H9 (cell line): Measurements from ENCODE around the gene MAPK8. TPM values are rescaled to one million over a fixed set of nuclear protein-coding genes. Genes with fewer than 3 reads are reported as not detected.

ENCODE experiments used
- DNase-seq: peaks from one replicate; pipeline ENCODE4 v3.0.0-alpha.2; 2017
- H2AFZ ChIP-seq: one replicate; pipeline ENCODE4 v1.6.1; 2013; ENCODE audit warnings: mild to moderate bottlenecking, low read length, control low read depth, moderate library complexity
- H2AK5ac ChIP-seq: 2 replicates; pipeline ENCODE4 v1.6.1; 2013; ENCODE audit warnings: low read length, control low read depth, mixed read lengths; ENCODE audit not compliant: insufficient read length
- H2BK120ac ChIP-seq: one replicate; pipeline ENCODE4 v1.6.1; 2013; ENCODE audit warnings: low read depth, mild to moderate bottlenecking, low read length, control low read depth, inconsistent platforms; ENCODE audit not compliant: poor library complexity, severe bottlenecking
- H2BK12ac ChIP-seq: 2 replicates; pipeline ENCODE4 v1.6.1; 2013; ENCODE audit warnings: low read length, control low read depth, mixed read lengths, low read depth; ENCODE audit not compliant: insufficient read length
- H2BK15ac ChIP-seq: 2 replicates; pipeline ENCODE4 v1.6.1; 2013; ENCODE audit warnings: low read depth, low read length, control low read depth
- H2BK20ac ChIP-seq: one replicate; pipeline ENCODE4 v1.6.1; 2013; ENCODE audit warnings: low read depth, mild to moderate bottlenecking, low read length, control low read depth, inconsistent platforms; ENCODE audit not compliant: poor library complexity, severe bottlenecking
- H2BK5ac ChIP-seq: 2 replicates; pipeline ENCODE4 v1.6.1; 2013; ENCODE audit warnings: low read length, control low read depth, mixed read lengths; ENCODE audit not compliant: insufficient read length
- H3K14ac ChIP-seq: 2 replicates; pipeline ENCODE4 v1.6.1; 2013; ENCODE audit warnings: low read length, control low read depth; ENCODE audit not compliant: insufficient read depth
- H3K18ac ChIP-seq: 2 replicates; pipeline ENCODE4 v1.6.1; 2013; ENCODE audit warnings: low read depth, mild to moderate bottlenecking, mixed read lengths, low read length, control low read depth; ENCODE audit not compliant: insufficient read length
- H3K23ac ChIP-seq: 2 replicates; pipeline ENCODE4 v1.6.1; 2013; ENCODE audit warnings: low read length, control low read depth, mixed read lengths, low read depth; ENCODE audit not compliant: insufficient read length
- H3K23me2 ChIP-seq: 2 replicates; pipeline ENCODE4 v1.6.1; 2013; ENCODE audit warnings: low read depth, mild to moderate bottlenecking, mixed read lengths, low read length, control low read depth; ENCODE audit not compliant: insufficient read length, poor library complexity, severe bottlenecking
- H3K27ac ChIP-seq: 2 replicates; pipeline ENCODE4 v1.5.1; 2013; ENCODE audit warnings: low read length, control low read depth, mixed read lengths, low read depth; ENCODE audit not compliant: insufficient read length
- H3K27me3 ChIP-seq: 2 replicates; pipeline ENCODE4 v1.6.1; 2013; ENCODE audit warnings: low read length, control low read depth, inconsistent platforms; ENCODE audit not compliant: insufficient read depth
- H3K4ac ChIP-seq: 2 replicates; pipeline ENCODE4 v1.6.1; 2013; ENCODE audit warnings: low read depth, mild to moderate bottlenecking, control low read depth, inconsistent platforms, low read length, moderate library complexity
- H3K4me1 ChIP-seq: 2 replicates; pipeline ENCODE4 v1.6.1; 2013; ENCODE audit warnings: low read length, control low read depth, inconsistent platforms; ENCODE audit not compliant: insufficient read depth
- H3K4me2 ChIP-seq: 2 replicates; pipeline ENCODE4 v1.6.1; 2013; ENCODE audit warnings: low read length, control low read depth, mixed read lengths; ENCODE audit not compliant: insufficient read length, insufficient read depth
- H3K56ac ChIP-seq: 2 replicates; pipeline ENCODE4 v1.6.1; 2013; ENCODE audit warnings: low read depth, mild to moderate bottlenecking, mixed read lengths, low read length, control low read depth; ENCODE audit not compliant: insufficient read length
- H3K79me1 ChIP-seq: 2 replicates; pipeline ENCODE4 v1.6.1; 2013; ENCODE audit warnings: low read depth, mild to moderate bottlenecking, moderate library complexity, low read length, control low read depth, inconsistent platforms; ENCODE audit not compliant: insufficient read depth, poor library complexity, severe bottlenecking
- H3K79me2 ChIP-seq: 2 replicates; pipeline ENCODE4 v1.6.1; 2013; ENCODE audit warnings: low read length, control low read depth, inconsistent platforms; ENCODE audit not compliant: insufficient read depth
- H3K9ac ChIP-seq: 2 replicates; pipeline ENCODE4 v1.6.1; 2013; ENCODE audit warnings: low read length, control low read depth, mixed read lengths; ENCODE audit not compliant: insufficient read length; ENCODE audit errors: extremely low read depth
- H3K9me3 ChIP-seq: one replicate; pipeline ENCODE4 v1.6.1; 2013; ENCODE audit warnings: low read depth, low read length, inconsistent platforms; ENCODE audit not compliant: control insufficient read depth
- H3T11ph ChIP-seq: one replicate; pipeline ENCODE4 v1.6.1; 2013; ENCODE audit warnings: mild to moderate bottlenecking, low read length, control low read depth, inconsistent platforms
- H4K20me1 ChIP-seq: one replicate; pipeline ENCODE4 v1.6.1; 2013; ENCODE audit not compliant: control insufficient read depth, insufficient read length, insufficient read depth
- H4K5ac ChIP-seq: 2 replicates; pipeline ENCODE4 v1.6.1; 2013; ENCODE audit warnings: low read depth, mild to moderate bottlenecking, mixed read lengths, low read length, control low read depth; ENCODE audit not compliant: insufficient read length
- H4K8ac ChIP-seq: replicated peaks from 2 replicates; pipeline ENCODE4 v1.6.1; 2013; ENCODE audit warnings: low read length, control low read depth, mixed read lengths, low read depth; ENCODE audit not compliant: insufficient read length
- H4K91ac ChIP-seq: 2 replicates; pipeline ENCODE4 v1.6.1; 2013; ENCODE audit warnings: low read depth, mild to moderate bottlenecking, moderate library complexity, mixed read lengths, low read length, control low read depth; ENCODE audit not compliant: insufficient read length
- H3K27ac Mint-ChIP-seq, 3 experiments: 2 replicates in 2 of 3; 3 replicates in 1 of 3; pipeline ENCODE4 v1.8.0; 2020 to 2021; ENCODE audit warnings: mixed read lengths in 3 of 3, mild to moderate bottlenecking in 1 of 3, moderate library complexity in 1 of 3
- H3K27me3 Mint-ChIP-seq: 2 replicates; pipeline ENCODE4 v1.8.0; 2021; ENCODE audit warnings: low read depth, mild to moderate bottlenecking, moderate library complexity, mixed read lengths
- H3K36me3 Mint-ChIP-seq, 3 experiments: 2 replicates in 2 of 3; 3 replicates in 1 of 3; pipeline ENCODE4 v1.8.0; 2020 to 2021; ENCODE audit warnings: low read depth in 3 of 3, mixed read lengths in 3 of 3; ENCODE audit not compliant: insufficient read depth in 1 of 3
- H3K4me1 Mint-ChIP-seq, 2 experiments: 2 replicates each; pipeline ENCODE4 v1.8.0; 2020; ENCODE audit warnings: mixed read lengths in 2 of 2
- H3K4me3 Mint-ChIP-seq, 2 experiments: 2 replicates in 1 of 2; 3 replicates in 1 of 2; pipeline ENCODE4 v1.8.0; 2020 to 2021; ENCODE audit warnings: mild to moderate bottlenecking in 2 of 2, mixed read lengths in 2 of 2, moderate library complexity in 1 of 2
- H3K9me3 Mint-ChIP-seq, 2 experiments: 2 replicates in 1 of 2; 3 replicates in 1 of 2; pipeline ENCODE4 v1.8.0; 2020; ENCODE audit warnings: mild to moderate bottlenecking in 2 of 2, mixed read lengths in 2 of 2, moderate library complexity in 1 of 2
- CTCF ChIP-seq: fragments of 200-600 bp; sonication (generic); conservative IDR thresholded peaks from 3 replicates; pipeline ENCODE4 v1.8.0; 2021; ENCODE audit warnings: antibody characterized with exemption, mild to moderate bottlenecking
- WGBS: extraction: QIAGEN DNeasy Blood & Tissue Kit; methylation state at CpG from one replicate; pipeline ENCODE4 v1.1.7; 2013; ENCODE audit warnings: missing lambda C conversion rate, low lambda C conversion rate, mixed read lengths; ENCODE audit not compliant: insufficient read length; ENCODE audit errors: extremely low coverage; 5-methylcytosine and 5-hydroxymethylcytosine counted together
- total RNA-seq: library from RNA; stranded (reverse); gene quantifications from 2 replicates; pipeline ENCODE4 v1.2.1, GENCODE V29; 2021

MAPK8 gene
- total RNA-seq, 1 experiment from 2014 or later: 52.0 TPM

- Histone ChIP-seq H3K79me2 (peaks cover 12% of the 10 kb centered on the region; the same call in 1 of the 2 replicates), H4K5ac (no peak overlapping the region), H3K9me3 (no peaks in the 10 kb centered on the region), H3K23me2 (no peaks in the 10 kb centered on the region), H3K4ac (no peak overlapping the region), H3K27ac (no peak overlapping the region), H3K4me1 (peaks cover 3% of the 10 kb centered on the region; the same call in 1 of the 2 replicates), H3K79me1 (no peaks in the 10 kb centered on the region), H3K4me2 (no peak overlapping the region), H2BK12ac (no peak overlapping the region), H2BK20ac (no peak overlapping the region), H3K23ac (no peak overlapping the region), H3K14ac (no peak overlapping the region), H3K9ac (no peak overlapping the region), H2AFZ (no peak overlapping the region), H2BK5ac (no peak overlapping the region), H4K20me1 (no peaks in the 10 kb centered on the region), H3K56ac (no peak overlapping the region), H4K8ac (no peak overlapping the region), H3K27me3 (no peaks in the 10 kb centered on the region), H2BK120ac (no peak overlapping the region), H2AK5ac (no peak overlapping the region), H3K18ac (no peak overlapping the region), H4K91ac (no peak overlapping the region), H2BK15ac (no peak overlapping the region), H3T11ph (no peak overlapping the region)
- no CpG with 5 or more reads among the region's 4 CpGs for WGBS
- no peak overlapping the region for H3K4me3 Mint-ChIP-seq
- peaks cover 7 to 8% of the 10 kb centered on the region in 2 experiments; a peak in 3 of 4 replicates for H3K4me1 Mint-ChIP-seq
- H3K36me3 Mint-ChIP-seq: peaks cover 0 to 5% (median 0%) of the 10 kb centered on the region in 3 experiments; a peak in 1 of 7 replicates
- H3K27me3 Mint-ChIP-seq: no peaks in the 10 kb centered on the region
- H3K27ac Mint-ChIP-seq: no peak overlapping the region
- no peaks in the 10 kb centered on the region for H3K9me3 Mint-ChIP-seq
- no peak for TF ChIP-seq CTCF
- DNase-seq: no peak
Observed at GRCh38 chr10:48316236-48316635, 9.8 kb downstream of the MAPK8 start.
